Bone marrow (tissue), 2 donors: ENCODE measurements around the gene KERA.
"Not testable (repeated sequence)": the region's sequence is repeated elsewhere in the genome, so short reads cannot be mapped to it uniquely, and the experiment has no call there.

Experiments
- DNase-seq, 2 donors: peaks; one replicate each; lab custom pipeline; 2025; lab: John Stamatoyannopoulos, UW

KERA gene

GRCh38 chr12:91057368-91058165 is at the start of gene KERA:
KERA (minus strand) TSS chr12:91058024; CDS start chr12:91056281, 1,743 bp downstream.
- DNase-seq = no peak

- no peak for DNase-seq
These were observed 48.5 kb upstream of the KERA start for GRCh38 chr12:91106283-91106682.

GRCh38 chr12:91105807-91106206 is 48.0 kb upstream of the KERA start:
- DNase-seq = no peak

- no peak for DNase-seq
These were observed 47.1 kb upstream of the KERA start for GRCh38 chr12:91104812-91105466.

- no peak for DNase-seq
These were observed 45.8 kb upstream of the KERA start for GRCh38 chr12:91103624-91104023.

- DNase-seq = no peak
These were observed 45.3 kb upstream of the KERA start for GRCh38 chr12:91103101-91103500.

- DNase-seq = no peak
These were observed 43.1 kb upstream of the KERA start for GRCh38 chr12:91100906-91101305.

- no peak for DNase-seq
These were observed 42.0 kb upstream of the KERA start for GRCh38 chr12:91099836-91100235.

GRCh38 chr12:91099341-91099740 is 41.5 kb upstream of the KERA start:
- DNase-seq = no peak

- DNase-seq = no peak
These were observed 41.1 kb upstream of the KERA start for GRCh38 chr12:91098941-91099340.

- no peak for DNase-seq
These were observed 40.6 kb upstream of the KERA start for GRCh38 chr12:91098461-91098860.

- DNase-seq = no peak
These were observed 37.1 kb upstream of the KERA start for GRCh38 chr12:91094957-91095356.

- no peak for DNase-seq
These were observed 36.3 kb upstream of the KERA start for GRCh38 chr12:91094032-91094662.

GRCh38 chr12:91093341-91093740 is 35.5 kb upstream of the KERA start:
- DNase-seq = no peak

GRCh38 chr12:91091916-91092715 is 34.3 kb upstream of the KERA start:
- no peak for DNase-seq

GRCh38 chr12:91089953-91090352 is 32.1 kb upstream of the KERA start:
- not testable (repeated sequence) for DNase-seq

- DNase-seq = no peak
These were observed 22.2 kb upstream of the KERA start for GRCh38 chr12:91080041-91080440.

- no peak for DNase-seq
These were observed 20.7 kb upstream of the KERA start for GRCh38 chr12:91078501-91078900.

GRCh38 chr12:91077228-91077954 is 19.6 kb upstream of the KERA start:
- no peak for DNase-seq

GRCh38 chr12:91074851-91075250 is 17.0 kb upstream of the KERA start:
- DNase-seq = no peak

- no peak for DNase-seq
These were observed 16.4 kb upstream of the KERA start for GRCh38 chr12:91074154-91074709.
